SKM-1 treated with dmso at 0.1 percent for 144 hours (cell line): ENCODE measurements around the gene AUTS2.

Experiments used
- DNase-seq: peaks from one replicate; lab custom pipeline; 2025; ENCODE audit not compliant: unreplicated experiment; lab: John Stamatoyannopoulos, UW

AUTS2 gene

DNA sequence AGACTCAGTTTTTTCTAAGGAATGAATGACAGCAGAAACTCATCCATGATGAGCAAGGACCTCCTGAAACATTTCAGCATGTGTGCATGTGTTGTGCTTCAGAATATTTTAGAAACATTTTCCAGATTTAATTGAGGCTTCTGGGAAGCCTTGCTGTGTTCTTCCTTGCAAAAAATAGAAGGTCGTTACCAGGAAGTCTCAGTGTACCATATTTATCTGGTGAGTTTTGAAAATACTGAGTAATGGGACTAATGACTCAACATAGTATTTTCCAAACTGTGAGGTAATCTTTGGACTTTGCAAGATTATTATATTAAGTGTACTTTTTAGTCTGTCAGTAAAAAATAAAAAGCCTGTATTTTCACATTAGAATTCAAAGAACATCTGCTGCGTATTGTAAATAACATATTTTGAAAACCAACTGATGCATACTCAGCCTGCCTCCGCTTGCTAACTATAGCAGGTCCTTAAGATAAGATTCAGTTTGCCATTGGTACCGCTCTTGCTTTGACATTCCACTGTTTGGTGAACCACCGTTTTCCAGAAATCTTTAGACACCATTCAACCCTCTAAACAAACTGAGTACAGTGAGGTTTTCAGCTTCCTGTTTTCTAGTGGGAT lies 794.1 kb downstream of the AUTS2 start:
- no peak for DNase-seq

GRCh38 chr7:70392877-70393435 lies 794.7 kb downstream of the AUTS2 start:
- DNase-seq: no peak

- no peak for DNase-seq
Measured at GRCh38 chr7:70393956-70394355, 795.7 kb downstream of the AUTS2 start.

DNA sequence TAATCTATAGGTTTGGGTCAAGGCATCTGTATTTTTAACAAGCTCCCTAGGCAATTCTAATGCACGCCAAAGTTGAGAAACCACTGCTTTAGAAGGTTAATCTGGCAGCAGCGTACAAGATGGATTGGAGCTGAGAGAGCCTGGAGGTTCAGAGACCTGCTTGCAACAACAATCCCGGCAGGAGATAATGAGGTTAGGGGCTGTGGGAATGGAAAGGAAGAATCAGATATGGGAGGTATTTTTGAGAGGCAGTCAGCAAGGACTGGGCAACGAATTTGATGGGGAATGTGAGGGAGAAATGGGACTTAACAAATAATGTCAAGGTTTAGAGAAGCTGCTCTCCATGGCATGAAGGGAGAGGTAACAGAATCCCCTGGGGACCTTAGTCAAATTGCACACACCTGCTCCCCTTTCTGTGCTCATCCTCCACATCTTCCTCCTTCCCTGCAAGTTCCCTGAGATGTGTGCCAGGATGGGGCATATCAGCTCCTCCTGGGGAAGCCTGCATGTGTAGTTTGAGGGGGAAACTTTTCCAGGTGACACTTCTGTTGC lies 802.6 kb downstream of the AUTS2 start:
- DNase-seq: no peak

- DNase-seq: no peak
Measured at GRCh38 chr7:70402069-70402468, 803.8 kb downstream of the AUTS2 start.

DNA sequence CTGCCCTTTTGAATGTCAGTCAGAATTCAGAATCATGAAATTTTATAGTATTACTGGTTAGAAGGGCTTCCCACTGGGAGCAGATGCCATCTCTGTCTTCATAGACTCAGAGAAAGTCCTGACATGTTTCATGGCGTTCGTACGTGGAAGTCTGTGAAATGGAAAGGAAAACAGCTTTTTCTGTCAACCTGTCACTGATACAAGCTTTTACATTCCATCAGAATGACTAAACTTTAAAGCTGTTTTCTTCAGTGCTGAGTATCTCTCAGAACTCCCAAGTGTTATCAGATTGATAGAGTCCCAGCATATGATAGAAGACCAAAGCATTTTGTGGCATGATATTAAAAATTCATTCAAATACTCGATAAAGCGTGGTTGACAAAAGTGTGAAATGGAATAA lies 807.0 kb downstream of the AUTS2 start:
- DNase-seq: no peak

GRCh38 chr7:70406186-70406949 lies 808.1 kb downstream of the AUTS2 start:
- DNase-seq: no peak

- no peak for DNase-seq
Measured at GRCh38 chr7:70406950-70407209, 808.6 kb downstream of the AUTS2 start.

- DNase-seq: no peak
Measured at GRCh38 chr7:70408477-70408876, 810.2 kb downstream of the AUTS2 start.

DNA sequence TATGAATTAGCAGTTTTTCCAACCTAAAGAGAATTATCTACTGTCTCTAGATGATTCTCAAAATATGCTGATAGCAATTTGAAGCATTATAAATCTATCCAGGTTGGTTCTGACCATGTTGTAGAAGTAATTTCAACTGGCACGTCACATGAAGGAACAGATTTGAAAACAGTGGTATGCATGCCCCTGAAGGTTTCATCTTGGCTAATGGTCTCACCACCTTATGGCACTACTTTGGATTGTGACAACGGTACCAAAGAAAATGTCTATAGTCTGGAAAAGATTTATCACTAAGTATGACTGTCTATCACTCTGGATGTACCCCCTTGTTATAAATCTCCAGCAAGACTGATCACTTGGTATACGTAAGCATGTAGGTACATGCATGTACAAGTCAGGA lies 810.6 kb downstream of the AUTS2 start:
- no peak for DNase-seq

- no peak for DNase-seq
Measured at GRCh38 chr7:70410134-70410750, 812.0 kb downstream of the AUTS2 start.

DNA sequence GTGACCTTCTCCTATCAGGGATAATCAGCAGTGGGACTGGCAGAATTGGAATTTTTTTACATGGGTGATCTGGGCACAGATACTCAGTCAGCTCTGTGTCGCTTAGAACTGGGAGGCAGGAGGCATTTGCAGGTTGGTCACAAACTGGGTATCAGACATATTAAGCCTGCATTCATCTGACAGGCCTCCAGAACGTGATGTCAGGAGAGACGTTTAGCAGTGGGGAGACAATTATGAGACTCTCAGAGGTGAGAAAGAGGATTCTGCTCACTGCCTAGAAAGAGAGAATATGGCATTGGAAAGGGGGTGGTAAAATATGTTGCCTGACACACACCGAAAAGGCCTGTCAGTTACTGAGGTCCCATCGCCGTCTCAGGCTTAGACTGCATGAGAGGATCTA lies 816.1 kb downstream of the AUTS2 start:
- no peak for DNase-seq

- DNase-seq: no peak
Measured at GRCh38 chr7:70415179-70415972, 817.1 kb downstream of the AUTS2 start.

GRCh38 chr7:70416347-70416985 lies 818.2 kb downstream of the AUTS2 start:
- DNase-seq: no peak

DNA sequence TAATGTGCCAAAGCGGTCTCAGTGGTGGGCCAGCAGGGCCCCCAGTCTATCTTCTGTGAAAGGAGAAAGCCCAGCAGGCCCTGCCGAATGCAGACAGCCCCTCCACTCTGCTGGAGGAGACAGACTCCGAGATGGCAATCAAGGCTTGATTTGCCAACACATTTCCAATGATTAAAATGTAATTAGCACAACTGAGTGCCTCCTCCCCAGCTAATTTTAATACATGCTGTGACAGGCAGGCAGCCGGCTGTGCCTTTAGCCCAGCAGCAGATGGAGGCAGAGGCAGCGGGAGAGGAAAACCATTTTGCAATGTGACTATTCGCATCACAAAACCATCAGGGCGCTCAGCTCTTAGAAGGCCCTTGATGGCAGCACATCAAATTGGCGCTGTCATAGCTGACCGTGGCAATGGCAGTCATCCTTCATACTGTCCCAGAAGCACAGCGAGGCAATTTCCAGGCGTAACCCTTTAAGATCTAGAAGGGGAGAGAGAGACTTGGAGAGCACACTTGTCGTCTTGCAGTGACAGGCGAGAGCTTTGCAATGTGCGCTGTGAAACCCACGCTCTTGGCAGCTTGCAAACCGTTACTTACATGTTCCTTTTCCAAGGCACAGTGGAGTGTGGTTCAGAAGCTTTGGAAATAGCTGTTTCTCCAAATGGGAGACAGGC lies 818.8 kb downstream of the AUTS2 start:
- DNase-seq: no peak

DNA sequence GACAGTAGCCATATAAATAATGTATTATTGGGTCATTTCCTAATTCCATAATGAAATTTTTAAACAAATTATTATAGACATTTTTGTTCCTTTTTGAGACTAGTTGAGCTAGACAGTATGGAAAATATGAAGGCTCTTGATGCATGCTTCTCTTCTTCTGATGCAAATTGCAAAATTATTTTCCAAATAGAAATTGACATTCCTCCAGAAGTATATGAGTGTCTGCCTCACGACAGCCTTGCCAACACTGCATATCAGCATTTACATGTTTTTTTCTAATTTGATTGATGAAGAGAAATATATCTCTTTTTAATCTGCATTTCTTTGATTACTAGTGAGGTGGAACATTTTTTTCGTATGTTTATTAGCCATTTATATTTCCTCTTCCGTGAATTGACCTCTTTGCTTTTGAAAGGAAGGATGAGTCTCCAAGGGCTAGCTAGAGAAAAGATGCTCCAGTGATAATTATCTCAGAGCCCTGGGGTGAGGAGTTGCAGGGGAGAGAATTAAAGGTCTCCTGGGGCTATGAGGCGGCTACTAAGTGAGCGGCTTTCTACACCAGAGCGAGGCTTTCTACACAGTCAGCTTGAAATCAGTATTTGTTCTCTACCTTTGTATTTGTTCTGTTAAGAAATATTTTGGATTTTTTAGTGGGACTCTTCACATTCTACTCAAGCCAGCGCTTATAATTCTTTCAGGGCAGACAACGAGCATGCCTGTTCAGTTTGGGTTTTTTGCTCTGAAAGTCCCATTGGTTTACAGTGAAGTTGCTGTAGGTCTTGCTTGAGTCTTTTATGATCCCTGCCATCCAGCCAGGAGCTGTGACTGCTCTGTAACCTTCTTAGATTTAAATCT lies 821.5 kb downstream of the AUTS2 start:
- no peak for DNase-seq

GRCh38 chr7:70420381-70420662 lies 822.0 kb downstream of the AUTS2 start:
- no peak for DNase-seq

GRCh38 chr7:70421319-70421718 lies 823.0 kb downstream of the AUTS2 start:
- no peak for DNase-seq

DNA sequence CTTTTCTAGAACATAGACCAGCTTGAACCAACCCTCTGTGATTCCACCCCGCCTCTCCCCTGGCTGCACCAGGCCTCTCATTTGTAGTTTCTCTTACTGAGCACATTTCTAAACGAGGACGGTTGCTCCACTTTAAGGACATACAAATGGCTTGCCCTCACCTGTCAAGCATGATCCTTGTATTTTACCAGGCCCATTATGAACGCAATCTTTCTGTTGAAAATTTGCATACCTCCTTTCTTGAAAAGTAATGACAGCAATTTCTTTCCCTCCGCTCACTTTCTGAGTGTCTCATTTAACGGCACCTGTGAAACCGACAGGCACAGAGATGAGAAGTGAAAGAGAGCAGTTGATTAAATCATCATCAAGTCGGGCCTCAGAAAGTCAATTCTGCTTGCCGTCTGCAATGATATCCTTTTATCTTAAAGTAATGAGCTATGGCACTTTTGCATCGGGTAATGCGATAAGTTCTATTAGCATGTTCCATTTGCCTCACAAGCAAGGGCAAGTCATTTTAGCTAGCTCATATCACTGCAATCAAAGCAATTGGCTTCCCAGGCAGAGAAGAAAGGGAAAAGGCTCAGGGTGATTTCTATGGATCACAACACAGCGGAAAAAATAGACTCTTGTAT lies 828.1 kb downstream of the AUTS2 start:
- no peak for DNase-seq
